Iris pigment epithelial cell (primary cell): Measurements from ENCODE around the gene SNX27.
"Not testable (repeated sequence)": the region's sequence is repeated elsewhere in the genome, so short reads cannot be mapped to it uniquely, and the experiment has no call there.

Experiments used
- DNase-seq: peaks from one replicate; pipeline ENCODE4 v3.0.0-alpha.2; 2011; ENCODE audit warnings: low read depth

Gene SNX27

GRCh38 chr1:151639466-151639865 is 27.6 kb downstream of the SNX27 start:
- DNase-seq = peak; percentile 49

DNA sequence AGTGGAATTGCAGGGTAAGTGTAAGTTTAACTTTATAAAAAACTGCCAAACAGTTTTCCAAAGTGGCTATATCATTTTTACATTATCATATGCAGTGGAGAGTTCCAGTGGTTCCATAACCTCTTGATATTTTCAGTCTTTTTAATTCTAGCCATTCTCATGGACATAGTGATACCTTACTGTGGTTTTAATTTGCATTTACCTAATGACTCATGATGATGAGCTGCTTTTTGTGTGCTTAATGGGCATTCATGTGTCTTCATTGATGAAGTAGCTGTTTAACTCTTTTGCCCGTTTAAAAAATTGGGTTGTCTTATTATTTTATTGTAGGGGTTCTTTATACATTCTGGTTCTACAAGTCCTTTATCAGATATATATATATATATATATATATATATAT is 29.4 kb downstream of the SNX27 start:
- DNase-seq = no peak

- DNase-seq = not testable (repeated sequence)
Measured at GRCh38 chr1:151643085-151643484, 31.2 kb downstream of the SNX27 start.

GRCh38 chr1:151644001-151644400 is 32.2 kb downstream of the SNX27 start:
- DNase-seq = no peak

- DNase-seq = peak; percentile 95
Measured at GRCh38 chr1:151653397-151653796, 41.5 kb downstream of the SNX27 start.

GRCh38 chr1:151655371-151655770 is 43.5 kb downstream of the SNX27 start:
- DNase-seq = peak; percentile 24

DNA sequence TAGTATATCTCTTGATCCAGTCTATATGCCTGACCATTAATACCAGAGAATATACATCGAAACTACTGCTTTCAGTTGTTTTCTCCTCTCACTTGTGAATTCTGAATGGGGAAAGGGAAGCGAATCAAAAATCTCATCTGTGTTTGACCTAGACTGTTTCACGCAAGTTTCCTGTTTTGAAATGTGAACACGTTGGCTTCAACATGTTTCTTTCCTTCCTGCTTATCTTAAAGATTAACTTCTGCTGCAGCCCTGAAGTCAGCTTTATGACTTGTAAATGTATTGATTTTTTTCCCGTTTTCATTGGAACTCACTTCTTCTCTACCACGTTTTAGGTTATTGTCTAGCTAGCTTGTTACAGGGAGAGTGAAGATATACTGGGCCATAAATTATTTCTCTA is 49.9 kb downstream of the SNX27 start:
- no peak for DNase-seq

DNA sequence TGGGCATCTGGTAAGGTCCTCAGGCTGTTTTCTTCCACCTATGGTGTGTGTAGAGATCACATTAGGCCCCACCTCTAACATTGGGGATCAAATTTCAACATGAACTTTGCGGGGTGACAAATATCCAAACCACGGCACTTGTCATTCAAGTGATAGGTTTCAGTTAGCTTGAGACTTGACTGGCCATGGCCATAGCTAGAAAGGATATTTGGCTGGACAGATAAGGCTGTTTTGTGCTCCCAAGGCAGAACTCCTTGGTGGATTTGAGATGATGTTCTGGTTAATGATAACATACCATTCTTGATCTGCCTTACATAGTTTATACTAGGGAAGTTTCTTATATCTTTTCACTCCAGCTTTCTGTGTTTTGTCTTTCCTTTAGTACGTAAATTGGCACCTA is 56.2 kb downstream of the SNX27 start:
- no peak for DNase-seq

DNA sequence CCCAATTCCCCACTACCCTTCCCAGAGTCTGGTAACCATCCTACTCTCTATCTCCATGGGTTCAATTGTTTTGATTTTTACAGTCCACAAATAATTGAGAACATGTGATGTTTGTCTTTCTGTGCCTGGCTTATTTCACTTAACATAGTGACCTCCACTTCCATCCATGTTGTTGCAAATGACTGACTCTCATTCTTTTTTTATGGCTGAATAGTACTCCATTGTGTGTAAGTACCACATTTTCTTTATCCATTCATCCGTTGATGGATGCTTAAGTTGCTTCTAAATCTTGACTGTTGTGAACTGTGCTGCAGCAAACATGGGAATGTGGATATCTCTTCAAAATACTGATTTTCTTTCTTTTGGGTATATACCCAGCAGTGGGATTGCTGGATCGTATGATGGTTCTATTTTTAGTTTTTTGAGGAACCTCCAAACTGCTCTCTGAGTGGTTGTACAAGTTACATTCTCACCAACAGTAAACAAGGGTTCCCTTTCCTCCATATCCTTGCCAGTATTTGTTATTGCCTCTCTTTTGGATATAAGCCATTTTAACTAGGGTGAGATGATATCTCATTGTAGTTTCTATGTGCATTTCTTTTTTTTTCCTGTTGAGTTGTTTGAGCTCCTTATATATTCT is 58.3 kb downstream of the SNX27 start:
- DNase-seq = not testable (repeated sequence)

DNA sequence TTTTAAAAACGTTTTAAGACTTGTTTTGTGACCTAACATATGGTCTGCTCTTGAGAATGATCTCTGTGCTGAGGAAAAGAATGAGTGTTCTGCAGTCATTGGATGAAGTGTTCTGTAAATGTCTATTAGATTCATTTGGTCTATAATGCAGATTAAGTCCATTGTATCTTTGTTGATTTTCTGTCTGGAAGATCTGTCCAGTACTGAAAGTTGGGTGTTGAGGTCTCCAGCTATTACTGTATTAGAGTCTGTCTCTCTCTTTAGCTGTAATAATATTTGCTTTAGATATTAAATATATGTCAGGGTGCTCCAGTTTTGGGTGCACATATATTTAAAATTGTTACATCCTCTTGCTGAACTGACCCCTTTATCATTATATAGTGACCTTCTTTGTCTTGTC is 61.6 kb downstream of the SNX27 start:
- DNase-seq = no peak

DNA sequence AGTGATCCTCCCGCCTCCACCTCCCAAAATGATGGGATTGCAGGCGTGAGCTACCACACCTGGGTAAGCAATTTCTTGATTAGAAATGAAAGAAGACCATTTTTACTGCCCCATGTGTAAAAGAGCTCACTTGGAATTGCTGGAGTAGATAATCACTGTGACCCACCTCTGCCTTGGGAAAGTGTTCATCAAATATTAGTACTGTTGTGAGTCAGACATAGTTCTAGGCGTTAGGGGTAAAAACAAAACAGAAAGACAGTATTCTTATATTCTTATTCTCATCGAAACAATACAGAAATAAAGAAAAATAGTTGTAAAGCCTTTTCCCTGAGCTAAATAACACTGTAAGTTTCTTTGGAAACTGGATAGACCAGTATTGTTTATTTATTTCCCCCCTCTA is 68.5 kb downstream of the SNX27 start:
- DNase-seq = peak; percentile 51

DNA sequence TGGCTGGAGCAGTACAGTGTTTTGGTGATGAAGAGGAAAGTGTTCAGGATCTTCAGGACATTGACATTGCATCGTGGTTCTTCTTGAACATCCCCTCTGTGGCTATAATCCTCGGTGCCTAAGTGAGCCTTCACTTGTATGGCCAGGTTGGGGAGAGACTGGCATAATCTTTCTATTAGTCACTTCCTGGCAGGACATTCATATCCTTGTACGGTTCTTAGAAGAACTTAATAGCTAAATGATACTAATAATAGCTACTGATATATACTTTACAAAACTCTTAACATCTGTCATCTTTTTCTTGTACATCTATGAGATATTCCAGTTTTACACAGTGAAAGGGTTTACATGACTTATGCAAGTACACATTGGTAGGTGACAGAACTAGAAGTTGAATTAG is 69.0 kb downstream of the SNX27 start:
- peak; percentile 91 for DNase-seq

- DNase-seq = peak; percentile 24
Measured at GRCh38 chr1:151681923-151682322, 70.1 kb downstream of the SNX27 start.

GRCh38 chr1:151682901-151683300 is 71.1 kb downstream of the SNX27 start:
- not testable (repeated sequence) for DNase-seq

DNA sequence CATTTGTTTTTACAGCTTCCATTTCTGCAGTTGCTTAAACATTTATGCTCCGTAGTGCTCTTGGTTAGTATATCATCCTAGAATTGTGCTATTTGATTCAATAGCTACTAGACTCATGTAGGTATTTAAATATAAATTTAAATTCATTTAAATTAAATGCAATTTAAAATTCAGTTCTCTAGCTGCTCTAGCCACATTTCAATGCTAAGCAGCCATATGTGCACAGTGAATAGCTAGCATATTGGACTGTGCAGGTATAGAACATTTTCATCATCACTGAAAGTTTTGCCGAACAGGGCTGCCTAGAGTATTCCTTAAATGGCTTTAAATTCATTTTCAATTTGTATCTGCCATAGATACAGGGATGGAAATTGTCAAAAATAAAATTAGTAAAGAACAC is 72.3 kb downstream of the SNX27 start:
- DNase-seq = no peak

DNA sequence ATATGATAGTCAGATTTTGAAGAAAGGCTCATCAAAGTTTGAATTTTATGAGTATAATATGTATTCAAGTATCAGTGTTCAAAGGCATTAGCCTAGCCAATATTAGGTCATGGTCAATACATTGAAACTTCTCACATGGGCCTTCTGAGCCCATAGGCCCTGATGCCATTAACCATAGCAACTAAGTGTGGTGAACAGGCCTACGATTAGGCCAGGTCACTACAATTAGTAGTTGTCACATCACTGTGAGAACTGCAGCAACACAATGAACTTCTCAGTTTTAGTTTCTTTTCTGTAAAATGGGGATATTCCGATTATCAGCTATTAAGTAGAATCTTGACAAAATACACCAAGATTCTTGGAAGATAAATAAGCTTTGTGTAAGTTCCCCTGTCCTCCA is 74.7 kb downstream of the SNX27 start:
- DNase-seq = no peak

DNA sequence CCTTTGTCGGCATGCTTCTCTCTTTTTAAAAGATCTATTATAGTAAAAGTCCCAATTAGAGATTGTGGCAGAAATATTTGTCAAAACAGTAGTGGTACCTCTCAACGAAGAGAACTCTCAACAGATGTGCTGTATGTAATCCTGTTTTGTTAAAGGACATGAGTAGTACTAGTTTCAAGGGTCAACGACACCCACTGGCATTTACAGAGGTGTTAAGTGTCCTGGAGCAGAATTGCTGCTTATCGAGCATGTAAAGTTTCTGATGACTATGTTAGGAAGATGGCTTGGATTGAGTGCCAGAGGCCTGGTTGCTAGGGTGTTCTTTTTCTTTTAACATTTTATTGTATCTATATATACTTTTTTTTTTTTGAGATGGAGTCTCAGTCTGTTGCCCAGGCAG is 77.6 kb downstream of the SNX27 start:
- no peak for DNase-seq

DNA sequence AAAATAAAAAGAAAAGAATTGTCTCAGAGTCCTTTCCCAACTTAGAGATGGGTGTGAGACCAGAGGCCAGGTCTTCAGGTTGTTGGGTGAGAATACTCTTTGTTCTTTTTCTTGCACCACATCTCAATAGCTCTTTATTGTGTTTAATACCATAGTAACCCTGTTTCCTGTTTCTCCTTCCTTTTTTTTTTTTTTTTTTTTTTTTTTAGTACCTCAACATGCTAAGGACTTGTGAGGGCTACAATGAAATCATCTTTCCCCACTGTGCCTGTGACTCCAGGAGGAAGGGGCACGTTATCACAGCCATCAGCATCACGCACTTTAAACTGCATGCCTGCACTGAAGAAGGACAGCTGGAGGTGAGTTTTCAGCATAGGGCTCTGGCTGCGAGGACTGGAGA is 80.4 kb downstream of the SNX27 start:
- DNase-seq = no peak

GRCh38 chr1:151693057-151693651 is 81.3 kb downstream of the SNX27 start:
- peak; percentile 38 for DNase-seq

DNA sequence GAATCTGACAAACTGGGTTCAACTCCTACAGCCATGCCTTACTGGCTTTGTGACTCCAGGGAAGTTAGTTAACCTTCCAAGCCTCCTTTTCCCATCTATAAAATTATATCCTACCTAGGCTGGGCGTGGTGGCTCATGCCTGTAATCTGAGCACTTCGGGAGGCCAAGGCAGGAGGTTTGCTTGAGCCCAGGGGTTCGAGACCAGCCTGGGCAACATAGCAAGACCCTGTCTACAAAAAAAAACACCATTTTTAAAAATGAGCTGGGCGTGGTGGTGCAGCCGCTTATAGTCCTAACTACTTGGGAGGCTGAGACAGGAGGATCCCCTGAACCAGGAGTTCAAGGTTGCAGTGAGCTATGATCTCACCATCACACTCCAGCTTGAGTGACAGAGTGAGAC is 89.7 kb downstream of the SNX27 start:
- no peak for DNase-seq

DNA sequence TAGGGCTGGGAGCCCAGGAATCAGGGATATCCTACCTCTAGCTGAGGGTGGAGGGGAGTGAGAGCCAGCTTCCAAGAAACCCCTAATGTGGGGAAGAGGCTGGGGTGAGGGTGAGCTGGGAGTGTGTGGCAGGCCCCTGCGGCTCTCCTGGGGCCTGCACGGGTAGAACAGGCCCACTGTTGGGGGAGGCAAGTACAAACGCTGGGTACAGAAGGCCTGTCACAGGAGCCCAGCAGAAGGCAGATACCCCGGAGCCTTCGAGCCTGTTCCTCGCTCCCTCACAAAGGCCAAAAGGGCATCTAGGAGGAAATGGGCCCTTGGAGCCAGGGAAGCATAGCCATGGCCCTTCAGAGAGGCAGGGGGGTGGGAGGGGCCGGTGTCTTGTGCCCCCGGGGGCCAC is 91.1 kb downstream of the SNX27 start:
- no peak for DNase-seq

DNA sequence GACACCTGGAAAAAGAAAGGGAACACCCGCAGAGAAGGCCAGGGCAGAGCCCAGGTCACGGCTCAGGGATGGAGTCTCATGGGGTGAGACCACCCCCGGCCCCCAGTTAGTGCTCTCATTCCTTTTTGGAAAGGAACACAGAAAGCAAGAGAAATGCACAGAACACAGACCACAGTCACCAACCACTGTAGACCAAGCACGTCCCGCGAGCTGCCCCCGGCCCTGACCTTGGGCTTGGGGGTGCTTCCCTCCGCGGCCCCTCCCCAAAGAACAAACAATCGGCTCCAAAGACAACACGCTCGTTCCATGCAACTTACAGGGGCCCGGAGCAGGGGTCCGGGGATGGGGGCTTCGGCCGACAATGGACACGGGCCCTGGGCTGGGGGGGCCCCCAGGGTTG is 92.0 kb downstream of the SNX27 start:
- DNase-seq = no peak

DNA sequence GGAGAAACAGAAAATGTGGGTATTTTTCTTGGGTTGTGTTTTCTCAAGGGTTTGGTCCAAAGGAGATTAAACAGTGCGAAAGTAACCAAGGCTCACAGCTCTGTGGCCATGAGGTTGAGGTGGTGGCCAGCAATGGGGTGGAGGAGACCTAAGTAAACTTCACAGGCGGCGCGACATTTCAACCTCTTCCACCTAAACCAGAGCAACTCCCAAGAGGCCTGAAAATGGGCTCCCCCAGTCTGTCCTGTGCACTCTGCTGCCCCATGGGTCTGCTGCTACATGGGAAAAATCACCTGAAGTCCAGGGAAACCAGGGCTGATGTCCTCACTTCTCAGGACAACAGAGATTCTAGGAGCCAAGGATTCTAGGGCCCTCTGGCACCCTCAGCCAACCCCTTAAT is 92.4 kb downstream of the SNX27 start:
- DNase-seq = no peak

DNA sequence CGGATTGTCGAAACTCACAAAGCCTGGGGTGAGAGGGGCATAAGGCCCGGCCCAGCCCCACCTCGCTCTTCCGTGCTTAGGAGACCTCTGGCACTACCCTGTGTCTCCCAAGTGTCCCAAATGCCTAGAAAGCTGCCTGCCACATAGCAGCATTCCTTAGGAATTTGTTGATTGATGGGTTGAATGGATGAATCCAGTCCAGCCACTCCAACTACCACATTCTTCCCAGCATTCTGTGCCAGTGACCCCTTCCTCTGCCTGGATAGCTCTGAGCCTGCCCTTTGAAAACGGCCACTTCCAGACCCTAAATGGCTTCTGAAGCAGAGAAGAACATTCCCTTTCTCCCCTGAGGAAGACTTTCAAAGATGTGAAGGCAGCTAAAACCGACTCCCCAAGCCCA is 93.3 kb downstream of the SNX27 start:
- DNase-seq = no peak
